ENCODE results near the gene PCLAF. TPM values are rescaled to one million over a fixed set of nuclear protein-coding genes. Genes with fewer than 3 reads are reported as not detected.
A peak's percentile ranks its signal among the peaks of the same experiment; 100 is the strongest.
"Not testable (repeated sequence)": the region's sequence is repeated elsewhere in the genome, so short reads cannot be mapped to it uniquely, and the experiment has no call there.

PCLAF gene
- total and polyA plus RNA-seq, 4 experiments from 2014 or later: 0.39 to 1.5 (median 0.89) TPM; not detected in 1

DNA sequence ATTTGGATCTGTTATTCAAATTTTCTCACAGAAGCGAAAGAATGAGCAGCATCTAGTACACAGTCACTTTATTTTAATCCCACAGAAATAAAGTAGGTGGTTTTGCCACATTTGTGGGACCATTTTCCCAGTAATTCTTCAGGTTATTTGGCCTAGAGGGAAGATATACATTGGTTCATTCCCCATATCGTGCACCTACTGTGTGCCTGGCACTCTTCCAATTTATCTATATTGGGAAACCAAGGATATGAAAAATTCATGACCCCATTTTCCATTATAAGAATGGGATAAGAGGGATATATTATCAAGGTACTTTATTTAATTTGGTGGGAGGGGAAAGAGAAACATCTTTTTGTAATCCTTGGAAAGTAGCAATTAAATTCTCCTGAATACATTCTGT is 41.5 kb upstream of the PCLAF start:
- Mint-ChIP-seq H3K9me3 (no peaks in the 10 kb centered on the region), H3K36me3 (peaks cover 30 to 49% of the 10 kb centered on the region in 2 donors), H3K27ac (peak overlapping the region in 1 of 7 donors; percentile 25), H3K27me3 (no peaks in the 10 kb centered on the region), H3K4me1 (peaks cover 7 to 15% (median 11%) of the 10 kb centered on the region in 4 donors), H3K4me3 (no peak overlapping the region)
- Histone ChIP-seq H3K4me1 (ENCODE audit: insufficient read depth, low read length) (peaks cover 12% of the 10 kb centered on the region), H3K4me3 (ENCODE audit: low read length in 2 of 2) (no peak overlapping the region), H3K27ac (ENCODE audit: low read depth, low read length) (no peak overlapping the region), H3K27me3 (ENCODE audit: insufficient read depth, low read length) (no peaks in the 10 kb centered on the region), H3K36me3 (ENCODE audit: insufficient read depth, low read length) (peaks cover 32% of the 10 kb centered on the region), H3K9me3 (ENCODE audit: control insufficient read depth in 1 of 2, low read length in 2 of 2) (no peaks in the 10 kb centered on the region)
- DNase-seq: no peak
- intact Hi-C loops (cut with micrococcal nuclease): no loop called here
- ChIA-PET POLR2A (ENCODE audit: partially characterized antibody) (no interaction called here), CTCF (ENCODE audit: partially characterized antibody) (interaction anchor here (0.6 kb wide), 1 partner anchor 263 kb away, joined by 3 read pairs; no protein-coding TSS in a partner anchor)

DNA sequence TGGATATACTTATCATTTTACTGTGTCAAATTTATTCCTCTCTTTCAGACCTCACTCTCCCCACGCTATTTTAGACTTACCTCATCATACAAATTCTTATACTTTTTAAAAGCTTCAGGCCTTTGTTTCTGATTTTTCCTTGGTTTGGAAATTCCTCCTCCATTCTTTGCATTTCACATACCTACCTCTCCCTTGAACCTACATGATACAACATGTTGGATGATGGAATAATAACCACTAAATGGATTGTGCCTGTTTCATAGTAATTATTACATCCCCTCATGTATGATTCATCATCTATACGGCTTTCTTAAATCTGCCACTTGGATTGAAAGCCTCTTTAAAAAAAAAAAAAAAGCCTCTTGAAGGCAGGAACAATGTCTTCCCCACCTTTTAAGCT is 31.0 kb upstream of the PCLAF start:
- H3K4me3 Mint-ChIP-seq: no peak overlapping the region
- H3K36me3 ChIP-seq (ENCODE audit: insufficient read depth, low read length): peaks cover 37% of the 10 kb centered on the region

DNA sequence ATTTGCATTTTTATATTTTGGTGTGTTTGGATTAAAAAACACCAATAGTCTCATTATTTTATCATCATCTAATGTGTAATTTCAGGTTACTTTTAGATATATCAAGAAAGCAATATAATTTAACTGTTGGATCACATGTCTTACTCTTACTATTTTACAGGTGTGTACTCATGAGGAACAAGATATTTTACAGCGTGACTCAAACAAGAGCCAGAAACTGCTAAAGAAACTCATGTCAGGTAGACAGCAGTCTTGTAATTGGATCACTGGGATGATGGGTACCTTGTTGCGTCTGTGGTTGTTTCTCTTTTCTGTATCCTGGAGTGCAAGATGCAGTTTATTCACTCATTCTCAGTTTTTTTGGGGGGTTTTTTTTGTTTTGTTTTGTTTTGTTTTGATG is 19.3 kb upstream of the PCLAF start:
- no peak overlapping the region for H3K27ac ChIP-seq (ENCODE audit: low read depth, low read length)
- no peaks in the 10 kb centered on the region for H3K9me3 ChIP-seq (ENCODE audit: control insufficient read depth in 1 of 2, low read length in 2 of 2)
- Mint-ChIP-seq H3K4me3 (no peak overlapping the region), H3K4me1 (peaks cover 0 to 1% (median 0%) of the 10 kb centered on the region in 4 donors), H3K27me3 (no peaks in the 10 kb centered on the region), H3K27ac (peak overlapping the region in 1 of 7 donors; percentile 57), H3K36me3 (peaks cover 35 to 54% of the 10 kb centered on the region in 2 donors), H3K9me3 (no peaks in the 10 kb centered on the region)
- no peaks in the 10 kb centered on the region for H3K27me3 ChIP-seq (ENCODE audit: insufficient read depth, low read length)
- ChIA-PET CTCF (ENCODE audit: partially characterized antibody) (no interaction called here), POLR2A (ENCODE audit: partially characterized antibody) (no interaction called here)
- peaks cover 39% of the 10 kb centered on the region for H3K36me3 ChIP-seq (ENCODE audit: insufficient read depth, low read length)
- no peak for DNase-seq
- intact Hi-C loops (cut with micrococcal nuclease): no loop called here
- no peaks in the 10 kb centered on the region for H3K4me1 ChIP-seq (ENCODE audit: insufficient read depth, low read length)
- H3K4me3 ChIP-seq (ENCODE audit: low read length in 2 of 2): no peak overlapping the region

More for the DNA sequence above, 31.0 kb upstream of the PCLAF start:
- ChIA-PET CTCF (ENCODE audit: partially characterized antibody) (interaction anchor here (0.7 to 2.1 kb wide), 5 partner anchors 10 to 241 kb away, joined by 3 to 4 read pairs (median 3); partner anchors contain the start of gene TRIP4), POLR2A (ENCODE audit: partially characterized antibody) (no interaction called here)
- H3K9me3 ChIP-seq (ENCODE audit: control insufficient read depth in 1 of 2, low read length in 2 of 2): no peaks in the 10 kb centered on the region
- H3K4me3 ChIP-seq (ENCODE audit: low read length in 2 of 2): no peak overlapping the region
- H3K27me3 ChIP-seq (ENCODE audit: insufficient read depth, low read length): no peaks in the 10 kb centered on the region
- H3K4me1 Mint-ChIP-seq: peaks cover 0 to 3% (median 0%) of the 10 kb centered on the region in 4 donors
- DNase-seq: no peak
- no peak overlapping the region for H3K27ac ChIP-seq (ENCODE audit: low read depth, low read length)
- peak overlapping the region in 1 of 7 donors; percentile 5 for H3K27ac Mint-ChIP-seq
- H3K9me3 Mint-ChIP-seq: no peaks in the 10 kb centered on the region
- H3K36me3 Mint-ChIP-seq: peaks cover 65 to 71% of the 10 kb centered on the region in 2 donors
- H3K27me3 Mint-ChIP-seq: no peaks in the 10 kb centered on the region
- H3K4me1 ChIP-seq (ENCODE audit: insufficient read depth, low read length): no peaks in the 10 kb centered on the region
- intact Hi-C loops (cut with micrococcal nuclease): no loop called here

DNA sequence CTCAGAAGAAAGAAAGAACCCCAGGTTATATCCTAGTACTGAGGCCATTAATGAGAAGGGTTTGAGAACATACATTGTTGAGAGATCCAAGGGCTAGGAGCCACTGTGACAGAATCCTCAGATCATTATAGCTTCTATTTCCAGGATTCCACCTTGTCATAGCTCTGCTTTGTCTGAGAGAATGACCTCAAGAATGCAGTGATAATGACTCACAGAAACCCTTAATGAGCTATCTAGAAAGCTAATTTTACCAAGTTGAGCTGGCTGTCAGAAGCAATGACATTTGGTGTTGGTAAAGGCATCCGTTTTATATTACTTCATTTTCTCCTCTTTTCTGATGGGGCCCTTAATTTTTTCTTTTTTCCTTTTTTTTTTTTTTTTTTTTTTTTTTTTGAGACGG is 17.3 kb upstream of the PCLAF start:
- no peaks in the 10 kb centered on the region for H3K27me3 ChIP-seq (ENCODE audit: insufficient read depth, low read length)
- peaks cover 43 to 60% of the 10 kb centered on the region in 2 donors for H3K36me3 Mint-ChIP-seq
- ChIA-PET POLR2A (ENCODE audit: partially characterized antibody) (interaction anchor here (0.6 to 0.9 kb wide), 4 partner anchors 11 to 62 kb away, joined by 3 read pairs; partner anchors contain the start of genes TRIP4 and ZNF609), CTCF (ENCODE audit: partially characterized antibody) (interaction anchor here (0.8 kb wide), 1 partner anchor 329 kb away, joined by 3 read pairs; no protein-coding TSS in a partner anchor)
- intact Hi-C loops (cut with micrococcal nuclease): no loop called here
- H3K4me3 Mint-ChIP-seq: no peak overlapping the region
- no peaks in the 10 kb centered on the region for H3K4me1 ChIP-seq (ENCODE audit: insufficient read depth, low read length)
- H3K36me3 ChIP-seq (ENCODE audit: insufficient read depth, low read length): peaks cover 43% of the 10 kb centered on the region
- H3K9me3 ChIP-seq (ENCODE audit: control insufficient read depth in 1 of 2, low read length in 2 of 2): no peaks in the 10 kb centered on the region
- no peak overlapping the region for H3K4me3 ChIP-seq (ENCODE audit: low read length in 2 of 2)
- no peak overlapping the region for H3K27ac Mint-ChIP-seq
- no peaks in the 10 kb centered on the region for H3K27me3 Mint-ChIP-seq
- no peaks in the 10 kb centered on the region for H3K9me3 Mint-ChIP-seq
- H3K4me1 Mint-ChIP-seq: peaks cover 0 to 2% (median under 1%) of the 10 kb centered on the region in 4 donors
- DNase-seq: no peak
- no peak overlapping the region for H3K27ac ChIP-seq (ENCODE audit: low read depth, low read length)

DNA sequence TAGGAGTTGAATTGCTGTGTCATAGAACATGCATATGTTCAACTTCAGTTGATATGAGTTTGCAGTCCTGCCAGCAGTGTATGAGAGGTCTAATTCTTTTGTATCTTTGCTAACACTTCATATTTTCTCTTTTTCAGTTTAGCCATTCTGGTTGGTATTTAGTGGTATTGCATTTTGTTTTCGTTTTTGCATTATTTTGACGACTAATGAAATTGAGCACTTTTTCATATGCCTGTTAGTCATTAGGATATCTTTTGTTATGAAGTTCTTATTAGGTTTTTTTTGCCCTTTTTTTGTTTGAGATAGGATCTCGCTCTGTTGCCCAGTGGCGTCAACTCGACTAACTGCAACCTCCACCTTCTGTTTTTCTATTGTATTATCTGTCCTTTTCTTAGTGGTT is 15.5 kb upstream of the PCLAF start:
- ChIA-PET POLR2A (ENCODE audit: partially characterized antibody) (interaction anchor here (1.2 kb wide), 1 partner anchor 9 kb away, joined by 3 read pairs; the partner anchor contains the start of gene TRIP4), CTCF (ENCODE audit: partially characterized antibody) (no interaction called here)
- Mint-ChIP-seq H3K27ac (peak overlapping the region in 1 of 7 donors; percentile 37), H3K27me3 (no peaks in the 10 kb centered on the region), H3K9me3 (no peaks in the 10 kb centered on the region), H3K4me3 (no peak overlapping the region), H3K36me3 (peaks cover 42 to 60% of the 10 kb centered on the region in 2 donors), H3K4me1 (peaks cover 0 to 6% (median 2%) of the 10 kb centered on the region in 4 donors)
- Histone ChIP-seq H3K4me3 (ENCODE audit: low read length in 2 of 2) (no peak overlapping the region), H3K36me3 (ENCODE audit: insufficient read depth, low read length) (peaks cover 40% of the 10 kb centered on the region), H3K9me3 (ENCODE audit: control insufficient read depth in 1 of 2, low read length in 2 of 2) (no peaks in the 10 kb centered on the region), H3K27me3 (ENCODE audit: insufficient read depth, low read length) (no peaks in the 10 kb centered on the region), H3K27ac (ENCODE audit: low read depth, low read length) (no peak overlapping the region), H3K4me1 (ENCODE audit: insufficient read depth, low read length) (no peaks in the 10 kb centered on the region)
- intact Hi-C loops (cut with micrococcal nuclease): no loop called here
- DNase-seq: no peak

DNA sequence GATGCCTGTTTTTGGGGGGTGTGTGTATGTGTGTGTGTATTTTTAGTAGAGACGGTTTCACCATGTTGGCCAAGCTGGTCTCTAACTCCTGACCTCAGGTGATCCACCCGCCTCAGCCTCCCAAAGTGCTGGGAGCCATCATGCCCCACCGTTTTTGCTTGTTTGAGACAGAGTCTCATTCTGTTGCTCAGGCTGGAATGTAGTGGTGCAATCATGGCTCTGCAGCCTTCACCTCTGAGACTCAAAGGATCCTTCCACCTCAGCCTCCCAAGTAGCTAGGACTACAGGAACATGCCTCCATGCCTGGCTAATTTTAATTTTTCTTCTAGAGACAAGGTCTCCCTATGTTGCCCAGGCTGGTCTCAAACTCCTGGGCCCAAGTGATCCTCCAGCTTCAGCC is 11.2 kb upstream of the PCLAF start:
- peaks cover 16 to 19% (median 17%) of the 10 kb centered on the region in 4 donors for H3K4me1 Mint-ChIP-seq
- peaks cover 28 to 36% of the 10 kb centered on the region in 2 donors for H3K36me3 Mint-ChIP-seq
- H3K27me3 ChIP-seq (ENCODE audit: insufficient read depth, low read length); H3K9me3 Mint-ChIP-seq; intact Hi-C loops (cut with micrococcal nuclease); POLR2A ChIA-PET (ENCODE audit: partially characterized antibody); H3K9me3 ChIP-seq (ENCODE audit: control insufficient read depth in 1 of 2, low read length in 2 of 2); H3K4me3 ChIP-seq (ENCODE audit: low read length in 2 of 2); H3K4me3 Mint-ChIP-seq; H3K27ac ChIP-seq (ENCODE audit: low read depth, low read length); DNase-seq; CTCF ChIA-PET (ENCODE audit: partially characterized antibody); H3K27me3 Mint-ChIP-seq: not testable (repeated sequence)
- Histone ChIP-seq H3K4me1 (ENCODE audit: insufficient read depth, low read length) (peaks cover 12% of the 10 kb centered on the region), H3K36me3 (ENCODE audit: insufficient read depth, low read length) (peaks cover 15% of the 10 kb centered on the region)
- H3K27ac Mint-ChIP-seq: peak overlapping the region in 2 of 7 donors; percentile 15 to 70

DNA sequence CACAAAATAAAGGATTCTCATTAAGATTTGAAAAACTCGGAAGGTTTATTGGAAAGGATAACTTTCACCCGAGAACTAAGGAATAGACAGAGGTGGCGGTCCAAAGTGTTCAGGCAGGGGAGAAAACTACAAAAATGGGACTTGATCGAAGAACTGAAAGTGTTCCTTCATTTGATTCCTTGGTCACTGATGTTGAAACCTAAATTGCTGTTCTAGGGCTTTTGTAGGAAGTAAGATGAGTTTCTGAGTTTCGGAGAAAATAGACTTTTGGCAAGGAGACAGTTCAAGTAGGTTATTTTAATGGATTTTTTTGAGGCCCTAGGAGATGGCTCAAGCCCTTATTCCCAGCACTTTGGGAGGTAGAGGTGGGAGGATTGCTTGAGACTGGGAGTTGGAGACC is 7.8 kb upstream of the PCLAF start:
- Mint-ChIP-seq H3K4me1 (peaks cover 18 to 21% (median 19%) of the 10 kb centered on the region in 4 donors), H3K4me3 (peak overlapping the region; percentile 32 to 100 (median 88)), H3K27me3 (no peaks in the 10 kb centered on the region), H3K27ac (peak overlapping the region in 5 of 7 donors; percentile 6 to 86 (median 80)), H3K36me3 (peaks cover 11 to 13% of the 10 kb centered on the region in 2 donors), H3K9me3 (no peaks in the 10 kb centered on the region)
- intact Hi-C loops (cut with micrococcal nuclease): loop anchor here (10.0 kb wide), 1 partner anchor 294 kb away; the partner anchor contains the start of genes CIAO2A and SNX1
- POLR2A ChIA-PET (ENCODE audit: partially characterized antibody): interaction anchor here (2.1 to 2.9 kb wide), 3 partner anchors 33 to 505 kb away, joined by 17 to 38 read pairs (median 28); partner anchors contain the start of genes CSNK1G1 and PPIB
- CTCF ChIA-PET (ENCODE audit: partially characterized antibody): interaction anchor here (2.3 kb wide), 1 partner anchor 34 kb away, joined by 6 read pairs; no protein-coding TSS in a partner anchor
- Histone ChIP-seq H3K4me1 (ENCODE audit: insufficient read depth, low read length) (peaks cover 12% of the 10 kb centered on the region), H3K9me3 (ENCODE audit: control insufficient read depth in 1 of 2, low read length in 2 of 2) (no peaks in the 10 kb centered on the region), H3K36me3 (ENCODE audit: insufficient read depth, low read length) (no peaks in the 10 kb centered on the region), H3K27ac (ENCODE audit: low read depth, low read length) (no peak overlapping the region), H3K4me3 (ENCODE audit: low read length in 2 of 2) (no peak overlapping the region), H3K27me3 (ENCODE audit: insufficient read depth, low read length) (no peaks in the 10 kb centered on the region)
- no peak for DNase-seq
